ENCODE results near the gene DYNLL1. TPM values are rescaled to one million over a fixed set of nuclear protein-coding genes. Genes with fewer than 3 reads are reported as not detected.
"Not testable (repeated sequence)": the region's sequence is repeated elsewhere in the genome, so short reads cannot be mapped to it uniquely, and the experiment has no call there.

Gene DYNLL1
- polyA plus RNA-seq, 1 experiment = 720 TPM

DNA sequence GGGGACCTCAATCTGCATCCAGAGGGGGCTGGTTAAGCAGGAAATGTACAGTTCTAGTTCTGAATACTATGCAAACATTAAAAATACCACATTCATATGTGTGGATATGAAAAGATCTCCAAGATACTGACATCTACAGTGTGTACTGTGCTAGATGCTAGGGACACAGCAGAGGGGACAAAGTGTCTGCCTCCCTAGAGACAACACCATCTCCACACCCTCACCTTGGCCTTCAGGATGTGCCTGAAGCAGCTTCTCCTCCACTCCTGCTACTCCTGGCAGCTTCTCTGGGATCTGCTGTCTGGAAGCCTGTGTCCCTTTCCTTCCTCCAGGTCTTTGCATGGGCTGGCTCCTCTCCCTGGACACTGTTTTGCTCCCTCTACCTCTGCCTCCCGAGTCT is 15.7 kb upstream of the DYNLL1 start:
- TF ChIP-seq, protein P1, sequence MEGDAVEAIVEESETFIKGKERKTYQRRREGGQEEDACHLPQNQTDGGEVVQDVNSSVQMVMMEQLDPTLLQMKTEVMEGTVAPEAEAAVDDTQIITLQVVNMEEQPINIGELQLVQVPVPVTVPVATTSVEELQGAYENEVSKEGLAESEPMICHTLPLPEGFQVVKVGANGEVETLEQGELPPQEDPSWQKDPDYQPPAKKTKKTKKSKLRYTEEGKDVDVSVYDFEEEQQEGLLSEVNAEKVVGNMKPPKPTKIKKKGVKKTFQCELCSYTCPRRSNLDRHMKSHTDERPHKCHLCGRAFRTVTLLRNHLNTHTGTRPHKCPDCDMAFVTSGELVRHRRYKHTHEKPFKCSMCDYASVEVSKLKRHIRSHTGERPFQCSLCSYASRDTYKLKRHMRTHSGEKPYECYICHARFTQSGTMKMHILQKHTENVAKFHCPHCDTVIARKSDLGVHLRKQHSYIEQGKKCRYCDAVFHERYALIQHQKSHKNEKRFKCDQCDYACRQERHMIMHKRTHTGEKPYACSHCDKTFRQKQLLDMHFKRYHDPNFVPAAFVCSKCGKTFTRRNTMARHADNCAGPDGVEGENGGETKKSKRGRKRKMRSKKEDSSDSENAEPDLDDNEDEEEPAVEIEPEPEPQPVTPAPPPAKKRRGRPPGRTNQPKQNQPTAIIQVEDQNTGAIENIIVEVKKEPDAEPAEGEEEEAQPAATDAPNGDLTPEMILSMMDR (IDR thresholded peaks at IDR 0.05; ENCODE audit: low read depth, low read length) = no peak
- CTCF ChIA-PET = interaction anchor here (0.5 to 2.4 kb wide), 3 partner anchors 10 to 86 kb away, joined by 3 to 11 read pairs (median 3); no protein-coding TSS in a partner anchor
- no peak overlapping the region for H3K27ac ChIP-seq (ENCODE audit: low read depth, low read length)
- POLR2A ChIA-PET = no interaction called here
- no peak for DNase-seq (ENCODE audit: low read depth, low spot score)
- H3K9me3 ChIP-seq (ENCODE audit: control insufficient read depth, insufficient read depth, low read length) = no peaks in the 10 kb centered on the region
- no peaks in the 10 kb centered on the region for H3K27me3 ChIP-seq (ENCODE audit: control insufficient read depth, insufficient read depth, low read length)
- no peak overlapping the region for H3K4me3 ChIP-seq (ENCODE audit: low read depth, low read length)

DNA sequence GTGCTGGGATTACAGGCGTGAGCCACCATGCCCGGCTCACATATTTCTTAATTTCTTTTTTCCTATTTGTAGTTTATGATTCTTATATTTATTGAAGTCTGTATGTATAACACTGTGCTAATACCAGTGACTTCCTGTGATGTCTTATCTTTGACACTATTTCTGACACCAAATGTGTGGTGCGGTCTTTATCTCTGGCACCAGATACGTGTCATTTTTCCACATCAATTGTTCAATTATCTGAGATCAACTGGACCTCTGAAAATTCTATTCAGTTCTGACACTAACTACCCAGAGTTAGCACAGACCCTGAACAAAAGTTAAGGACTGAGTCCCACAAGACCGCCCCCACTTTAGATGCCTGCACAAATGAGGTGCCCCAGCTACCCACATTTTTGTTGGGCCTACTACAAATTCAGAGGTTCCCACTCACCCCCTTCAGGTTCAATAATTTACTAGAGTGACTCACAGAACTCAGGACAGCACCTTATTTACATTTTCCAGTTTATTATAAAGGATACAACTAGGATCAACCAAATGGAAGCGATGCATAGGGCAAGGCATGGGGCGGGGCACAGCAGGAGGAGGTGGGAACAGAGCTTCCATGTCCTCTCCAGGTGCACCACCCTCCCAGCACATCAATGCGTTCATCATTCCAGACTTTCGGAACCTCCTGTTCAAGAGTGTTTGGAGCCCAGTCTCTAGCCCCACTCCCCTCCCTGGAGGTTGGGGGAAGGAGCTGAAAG is 14.7 kb upstream of the DYNLL1 start:
- ChIA-PET CTCF (interaction anchor here (1.4 kb wide), 1 partner anchor 11 kb away, joined by 6 read pairs; the partner anchor contains the start of gene SRSF9), POLR2A (interaction anchor here (0.6 kb wide), 1 partner anchor 26 kb away, joined by 4 read pairs; no protein-coding TSS in a partner anchor)
- Histone ChIP-seq H3K4me3 (ENCODE audit: low read depth, low read length) (no peak overlapping the region), H3K27me3 (ENCODE audit: control insufficient read depth, insufficient read depth, low read length) (no peaks in the 10 kb centered on the region), H3K27ac (ENCODE audit: low read depth, low read length) (no peak overlapping the region), H3K9me3 (ENCODE audit: control insufficient read depth, insufficient read depth, low read length) (no peaks in the 10 kb centered on the region)
- TF ChIP-seq, protein P1 (IDR thresholded peaks at IDR 0.05; ENCODE audit: low read depth, low read length) = no peak
- DNase-seq (ENCODE audit: low read depth, low spot score) = no peak

DNA sequence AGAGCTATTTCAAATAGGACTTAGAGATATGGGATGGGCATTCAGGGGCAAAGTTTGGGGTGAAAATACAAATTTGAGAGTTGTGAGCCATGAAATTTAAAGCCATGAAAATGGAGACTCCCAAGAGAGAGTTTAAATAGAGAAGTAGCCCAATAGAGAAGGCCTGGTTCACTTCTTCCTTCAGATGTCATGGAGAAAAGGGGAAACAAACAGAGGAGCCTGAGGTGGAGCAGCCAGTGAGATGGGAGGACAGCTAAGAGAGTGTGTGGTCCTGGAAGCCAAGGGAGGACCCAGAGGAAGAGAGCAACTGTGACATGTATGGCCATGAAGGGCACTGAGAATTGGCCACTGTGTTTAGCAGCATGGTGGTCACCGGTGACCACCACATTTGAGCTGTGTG is 12.3 kb upstream of the DYNLL1 start:
- Histone ChIP-seq H3K27ac (ENCODE audit: low read depth, low read length) (no peak overlapping the region), H3K4me3 (ENCODE audit: low read depth, low read length) (no peak overlapping the region), H3K9me3 (ENCODE audit: control insufficient read depth, insufficient read depth, low read length) (no peaks in the 10 kb centered on the region), H3K27me3 (ENCODE audit: control insufficient read depth, insufficient read depth, low read length) (no peaks in the 10 kb centered on the region)
- CTCF ChIA-PET = interaction anchor here (1.1 kb wide), 1 partner anchor 13 kb away, joined by 5 read pairs; no protein-coding TSS in a partner anchor
- TF ChIP-seq, protein P1 (IDR thresholded peaks at IDR 0.05; ENCODE audit: low read depth, low read length) = no peak
- POLR2A ChIA-PET = interaction anchor here (1.2 kb wide), 1 partner anchor 12 kb away, joined by 4 read pairs; the partner anchor contains the start of gene DYNLL1
- DNase-seq (ENCODE audit: low read depth, low spot score) = no peak

DNA sequence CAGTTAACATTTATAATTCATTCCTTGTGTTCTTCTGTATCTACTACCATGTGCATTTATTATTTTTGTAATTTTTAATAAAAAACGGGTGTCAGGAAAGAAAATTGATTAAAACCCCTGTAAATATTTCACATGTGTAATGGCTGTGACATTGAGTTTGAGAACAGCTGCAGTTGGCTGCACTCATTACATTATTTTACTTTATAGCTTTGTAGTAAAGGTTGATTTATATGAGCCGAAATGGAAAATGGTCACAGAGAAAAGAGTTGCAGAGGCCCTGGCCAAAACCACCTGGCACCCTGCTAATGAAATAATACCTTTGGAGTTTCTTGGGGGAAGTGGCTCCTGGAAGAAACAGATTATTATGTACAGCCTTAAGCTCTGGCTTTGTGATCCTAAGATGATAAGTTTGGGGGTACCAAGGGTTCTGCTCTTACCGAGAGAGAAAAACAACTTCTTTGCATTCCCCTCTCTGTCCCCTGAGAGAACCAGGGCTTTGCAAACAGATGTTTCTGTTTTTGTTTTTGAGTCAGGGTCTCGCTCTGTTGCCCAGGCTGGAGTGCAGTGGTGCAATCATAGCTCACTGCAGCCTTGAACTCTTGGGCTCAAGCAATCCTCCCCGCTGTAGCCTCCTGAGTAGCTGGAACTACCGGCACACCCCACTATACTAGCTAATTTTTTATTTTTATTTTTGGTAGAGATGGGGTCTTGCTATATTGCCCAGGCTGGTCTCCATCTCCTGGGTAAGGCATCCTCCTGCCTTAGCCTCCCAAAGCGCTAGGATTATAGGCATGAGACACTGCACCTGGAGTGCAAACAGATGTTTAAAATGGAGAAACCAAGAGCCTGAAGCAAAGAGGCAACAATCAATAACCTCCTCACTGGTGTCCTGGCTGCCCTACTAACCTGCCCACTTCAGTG is 9.7 kb upstream of the DYNLL1 start:
- CTCF ChIA-PET = interaction anchor here (0.5 kb wide), 1 partner anchor 10 kb away, joined by 4 read pairs; the partner anchor contains the start of gene DYNLL1

DNA sequence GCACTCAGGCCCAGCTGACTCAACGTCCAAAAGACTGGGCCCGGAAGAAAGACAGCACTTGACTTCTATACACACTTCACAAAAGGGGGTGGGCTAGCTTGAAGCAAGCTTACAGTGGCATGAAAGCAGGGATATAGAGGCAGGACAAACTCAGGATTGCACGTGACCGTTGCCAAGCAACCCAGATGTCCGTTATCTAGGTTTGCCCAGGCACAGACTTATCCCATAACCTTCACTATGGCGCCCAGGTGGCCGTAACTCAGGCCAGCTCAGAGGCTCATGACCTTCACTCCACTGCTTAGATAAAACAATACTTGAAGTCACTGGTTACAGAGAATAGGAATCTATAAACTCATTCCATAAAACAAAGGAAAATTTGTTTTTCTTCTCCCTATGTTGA is 8.4 kb upstream of the DYNLL1 start:
- DNase-seq (ENCODE audit: low read depth, low spot score); H3K27ac ChIP-seq (ENCODE audit: low read depth, low read length); H3K4me3 ChIP-seq (ENCODE audit: low read depth, low read length); H3K9me3 ChIP-seq (ENCODE audit: control insufficient read depth, insufficient read depth, low read length); H3K27me3 ChIP-seq (ENCODE audit: control insufficient read depth, insufficient read depth, low read length); POLR2A ChIA-PET: not testable (repeated sequence)
- CTCF ChIA-PET = interaction anchor here (1.3 kb wide), 1 partner anchor 19 kb away, joined by 4 read pairs; no protein-coding TSS in a partner anchor

More for the DNA sequence above, 9.7 kb upstream of the DYNLL1 start:
- no peaks in the 10 kb centered on the region for H3K27me3 ChIP-seq (ENCODE audit: control insufficient read depth, insufficient read depth, low read length)
- TF ChIP-seq, protein P1 (IDR thresholded peaks at IDR 0.05; ENCODE audit: low read depth, low read length) = no peak
- DNase-seq (ENCODE audit: low read depth, low spot score) = no peak
- H3K9me3 ChIP-seq (ENCODE audit: control insufficient read depth, insufficient read depth, low read length) = no peaks in the 10 kb centered on the region
- POLR2A ChIA-PET = interaction anchor here (1.0 kb wide), 1 partner anchor 10 kb away, joined by 7 read pairs; no protein-coding TSS in a partner anchor
- no peak overlapping the region for H3K27ac ChIP-seq (ENCODE audit: low read depth, low read length)
- H3K4me3 ChIP-seq (ENCODE audit: low read depth, low read length) = no peak overlapping the region
